Measurements from ENCODE around the gene LPAR5. TPM values are rescaled to one million over a fixed set of nuclear protein-coding genes. Genes with fewer than 3 reads are reported as not detected.

LPAR5 gene
- total and polyA plus RNA-seq, 2 of the 13 experiments (the other 11 are each of a cell fraction or from before 2014, with no cell fraction given) = 0.09 to 0.32 TPM

DNA sequence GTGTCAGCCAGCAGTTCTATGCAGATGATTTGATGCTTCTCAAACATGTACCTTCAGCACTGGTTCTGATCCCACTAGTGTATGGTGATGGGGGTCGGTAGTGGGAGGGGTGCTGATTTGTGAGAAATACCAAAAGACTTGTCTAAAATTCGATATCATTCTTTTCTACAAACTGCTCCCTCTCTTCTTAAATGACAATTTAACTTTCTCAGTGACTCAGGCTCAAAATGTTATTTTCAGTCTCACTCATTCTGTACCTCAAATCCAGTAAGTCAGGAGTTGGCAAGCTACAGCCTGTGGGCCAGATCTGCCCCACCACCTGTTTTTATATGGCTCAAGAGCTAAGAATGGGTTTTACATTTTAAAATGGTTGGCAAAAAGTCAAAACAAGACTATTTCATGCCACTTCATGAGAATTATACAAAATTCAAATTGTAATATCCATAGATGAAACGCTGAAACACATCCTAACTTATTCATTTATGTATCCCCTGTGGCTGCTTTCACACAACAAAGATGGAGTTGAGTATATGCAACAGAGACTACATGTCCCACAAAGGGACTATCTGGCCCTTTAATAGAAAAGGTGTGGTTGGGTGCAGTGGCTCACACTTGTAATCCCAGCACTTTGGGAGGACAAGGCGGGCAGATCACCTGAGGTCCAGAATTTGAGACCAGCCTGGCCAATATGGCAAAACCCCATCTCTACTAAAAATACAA lies 61.0 kb downstream of the LPAR5 start:
- H3K4me1 ChIP-seq (ENCODE audit: insufficient read depth, low read length) = peaks cover 12% of the 10 kb centered on the region
- H3K4me2 ChIP-seq (ENCODE audit: low read depth, low read length) = no peak overlapping the region
- H3K27ac ChIP-seq (ENCODE audit: extremely low read length, insufficient read depth, low read length) = no peak overlapping the region
- CTCF ChIA-PET (ENCODE audit: low intra/inter-chr PET ratio, low total read pairs) = no interaction called here
- FAIRE-seq (no peak), DNase-seq (ENCODE audit: low spot score) (no peak), ATAC-seq (no peak)
- BruUV-seq (replicated peaks) = no TSS peak
- H2AFZ ChIP-seq (ENCODE audit: low read length) = no peak overlapping the region
- POLR2A ChIA-PET = no interaction called here
- in situ Hi-C loops (cut with HindIII; ENCODE audit: extremely low pct_ligation_motif_present, low pct_unique_long_range_greater_than_20kb) = no loop called here
- intact Hi-C loops (cut with micrococcal nuclease; ENCODE audit: unreplicated experiment) = no loop called here
- 98% methylated on average over 4 of the region's 4 CpGs for WGBS (ENCODE audit: low lambda C conversion rate)
- H3K4me3 ChIP-seq (replicated peaks in 1 of 3; ENCODE audit: insufficient read depth in 1 of 3, low read depth in 2 of 3, low read length in 3 of 3) = no peak overlapping the region
- no peaks in the 10 kb centered on the region for H3K79me2 ChIP-seq (ENCODE audit: insufficient read depth, low read length)
- no peak overlapping the region for H3K9ac ChIP-seq (ENCODE audit: insufficient read depth, low read depth, low read length)
- H3K9me3 ChIP-seq (ENCODE audit: low read length) = no peaks in the 10 kb centered on the region
- peaks cover 29 to 71% of the 10 kb centered on the region in 2 experiments for H3K36me3 ChIP-seq (replicated peaks in 1 of 2; ENCODE audit: control insufficient read depth in 1 of 2, insufficient read depth in 2 of 2, low read length in 2 of 2)
- no peaks in the 10 kb centered on the region; the same call in 1 of the 2 replicates for H4K20me1 ChIP-seq (ENCODE audit: insufficient read depth, low read length)
- no peaks in the 10 kb centered on the region for H3K27me3 ChIP-seq (ENCODE audit: control insufficient read depth in 1 of 2, insufficient read depth in 2 of 2, low read length in 2 of 2)
- TF ChIP-seq, protein P1, sequence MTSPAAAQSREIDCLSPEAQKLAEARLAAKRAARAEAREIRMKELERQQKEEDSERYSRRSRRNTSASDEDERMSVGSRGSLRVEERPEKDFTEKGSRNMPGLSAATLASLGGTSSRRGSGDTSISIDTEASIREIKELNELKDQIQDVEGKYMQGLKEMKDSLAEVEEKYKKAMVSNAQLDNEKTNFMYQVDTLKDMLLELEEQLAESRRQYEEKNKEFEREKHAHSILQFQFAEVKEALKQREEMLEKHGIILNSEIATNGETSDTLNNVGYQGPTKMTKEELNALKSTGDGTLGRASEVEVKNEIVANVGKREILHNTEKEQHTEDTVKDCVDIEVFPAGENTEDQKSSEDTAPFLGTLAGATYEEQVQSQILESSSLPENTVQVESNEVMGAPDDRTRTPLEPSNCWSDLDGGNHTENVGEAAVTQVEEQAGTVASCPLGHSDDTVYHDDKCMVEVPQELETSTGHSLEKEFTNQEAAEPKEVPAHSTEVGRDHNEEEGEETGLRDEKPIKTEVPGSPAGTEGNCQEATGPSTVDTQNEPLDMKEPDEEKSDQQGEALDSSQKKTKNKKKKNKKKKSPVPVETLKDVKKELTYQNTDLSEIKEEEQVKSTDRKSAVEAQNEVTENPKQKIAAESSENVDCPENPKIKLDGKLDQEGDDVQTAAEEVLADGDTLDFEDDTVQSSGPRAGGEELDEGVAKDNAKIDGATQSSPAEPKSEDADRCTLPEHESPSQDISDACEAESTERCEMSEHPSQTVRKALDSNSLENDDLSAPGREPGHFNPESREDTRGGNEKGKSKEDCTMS (CRISPR knock-in tag; conservative IDR thresholded peaks at IDR 0.05) = no peak
- TF ChIP-seq, protein P2, sequence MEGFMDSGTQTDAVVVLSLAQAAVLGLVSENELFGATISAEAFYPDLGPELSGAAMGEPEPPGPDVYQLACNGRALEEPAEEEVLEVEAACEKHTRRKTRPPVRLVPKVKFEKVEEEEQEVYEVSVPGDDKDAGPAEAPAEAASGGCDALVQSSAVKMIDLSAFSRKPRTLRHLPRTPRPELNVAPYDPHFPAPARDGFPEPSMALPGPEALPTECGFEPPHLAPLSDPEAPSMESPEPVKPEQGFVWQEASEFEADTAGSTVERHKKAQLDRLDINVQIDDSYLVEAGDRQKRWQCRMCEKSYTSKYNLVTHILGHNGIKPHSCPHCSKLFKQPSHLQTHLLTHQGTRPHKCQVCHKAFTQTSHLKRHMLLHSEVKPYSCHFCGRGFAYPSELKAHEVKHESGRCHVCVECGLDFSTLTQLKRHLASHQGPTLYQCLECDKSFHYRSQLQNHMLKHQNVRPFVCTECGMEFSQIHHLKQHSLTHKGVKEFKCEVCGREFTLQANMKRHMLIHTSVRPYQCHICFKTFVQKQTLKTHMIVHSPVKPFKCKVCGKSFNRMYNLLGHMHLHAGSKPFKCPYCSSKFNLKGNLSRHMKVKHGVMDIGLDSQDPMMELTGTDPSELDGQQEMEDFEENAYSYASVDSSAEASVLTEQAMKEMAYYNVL (CRISPR knock-in tag; IDR thresholded peaks at IDR 0.05; ENCODE audit: borderline replicate concordance) = no peak
- TF ChIP-seq, protein P3, sequence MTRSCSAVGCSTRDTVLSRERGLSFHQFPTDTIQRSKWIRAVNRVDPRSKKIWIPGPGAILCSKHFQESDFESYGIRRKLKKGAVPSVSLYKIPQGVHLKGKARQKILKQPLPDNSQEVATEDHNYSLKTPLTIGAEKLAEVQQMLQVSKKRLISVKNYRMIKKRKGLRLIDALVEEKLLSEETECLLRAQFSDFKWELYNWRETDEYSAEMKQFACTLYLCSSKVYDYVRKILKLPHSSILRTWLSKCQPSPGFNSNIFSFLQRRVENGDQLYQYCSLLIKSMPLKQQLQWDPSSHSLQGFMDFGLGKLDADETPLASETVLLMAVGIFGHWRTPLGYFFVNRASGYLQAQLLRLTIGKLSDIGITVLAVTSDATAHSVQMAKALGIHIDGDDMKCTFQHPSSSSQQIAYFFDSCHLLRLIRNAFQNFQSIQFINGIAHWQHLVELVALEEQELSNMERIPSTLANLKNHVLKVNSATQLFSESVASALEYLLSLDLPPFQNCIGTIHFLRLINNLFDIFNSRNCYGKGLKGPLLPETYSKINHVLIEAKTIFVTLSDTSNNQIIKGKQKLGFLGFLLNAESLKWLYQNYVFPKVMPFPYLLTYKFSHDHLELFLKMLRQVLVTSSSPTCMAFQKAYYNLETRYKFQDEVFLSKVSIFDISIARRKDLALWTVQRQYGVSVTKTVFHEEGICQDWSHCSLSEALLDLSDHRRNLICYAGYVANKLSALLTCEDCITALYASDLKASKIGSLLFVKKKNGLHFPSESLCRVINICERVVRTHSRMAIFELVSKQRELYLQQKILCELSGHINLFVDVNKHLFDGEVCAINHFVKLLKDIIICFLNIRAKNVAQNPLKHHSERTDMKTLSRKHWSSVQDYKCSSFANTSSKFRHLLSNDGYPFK (CRISPR knock-in tag; IDR thresholded peaks at IDR 0.05; ENCODE audit: borderline replicate concordance) = no peak
- TF ChIP-seq GTF2F1 (IDR thresholded peaks at IDR 0.05; ENCODE audit: low read length) (no peak), ZNF709 (CRISPR knock-in tag; IDR thresholded peaks at IDR 0.05) (no peak), SYNCRIP (IDR thresholded peaks at IDR 0.05; ENCODE audit: insufficient read depth, low read depth, low read length) (no peak), AKAP8 (CRISPR knock-in tag; IDR thresholded peaks at IDR 0.05) (no peak), SOX13 (IDR thresholded peaks at IDR 0.05) (no peak), SOX13 (CRISPR knock-in tag; conservative IDR thresholded peaks at IDR 0.05 in 1 of 2, IDR thresholded peaks at IDR 0.05 in 1 of 2) (no peak), ZZZ3 (CRISPR knock-in tag; IDR thresholded peaks at IDR 0.05; ENCODE audit: borderline replicate concordance) (no peak), GABPB1 (CRISPR knock-in tag; IDR thresholded peaks at IDR 0.05) (no peak), ZNF484 (CRISPR knock-in tag; IDR thresholded peaks at IDR 0.05; ENCODE audit: borderline replicate concordance, low read depth) (no peak), ARNTL (CRISPR knock-in tag; IDR thresholded peaks at IDR 0.05) (no peak), BORCS8-MEF2B (CRISPR knock-in tag; IDR thresholded peaks at IDR 0.05) (no peak)
- TF ChIP-seq, protein P4, sequence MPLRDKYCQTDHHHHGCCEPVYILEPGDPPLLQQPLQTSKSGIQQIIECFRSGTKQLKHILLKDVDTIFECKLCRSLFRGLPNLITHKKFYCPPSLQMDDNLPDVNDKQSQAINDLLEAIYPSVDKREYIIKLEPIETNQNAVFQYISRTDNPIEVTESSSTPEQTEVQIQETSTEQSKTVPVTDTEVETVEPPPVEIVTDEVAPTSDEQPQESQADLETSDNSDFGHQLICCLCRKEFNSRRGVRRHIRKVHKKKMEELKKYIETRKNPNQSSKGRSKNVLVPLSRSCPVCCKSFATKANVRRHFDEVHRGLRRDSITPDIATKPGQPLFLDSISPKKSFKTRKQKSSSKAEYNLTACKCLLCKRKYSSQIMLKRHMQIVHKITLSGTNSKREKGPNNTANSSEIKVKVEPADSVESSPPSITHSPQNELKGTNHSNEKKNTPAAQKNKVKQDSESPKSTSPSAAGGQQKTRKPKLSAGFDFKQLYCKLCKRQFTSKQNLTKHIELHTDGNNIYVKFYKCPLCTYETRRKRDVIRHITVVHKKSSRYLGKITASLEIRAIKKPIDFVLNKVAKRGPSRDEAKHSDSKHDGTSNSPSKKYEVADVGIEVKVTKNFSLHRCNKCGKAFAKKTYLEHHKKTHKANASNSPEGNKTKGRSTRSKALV (CRISPR knock-in tag; IDR thresholded peaks at IDR 0.05) = no peak

All from HepG2 (cell line).